GM23338 (cell line): ENCODE results near the gene TULP4.

Source experiments
- CREB1 ChIP-seq: fragments of 250-450 bp; sonication (Bioruptor Pico); IDR thresholded peaks from 2 replicates; pipeline ENCODE4 v1.5.0; 2020; ENCODE audit warnings: low read depth, mild to moderate bottlenecking, moderate library complexity
- EZH2 ChIP-seq: fragments of 200-600 bp; sonication (generic); IDR thresholded peaks from one replicate; pipeline ENCODE4 v1.8.0; 2017; ENCODE audit warnings: antibody characterized with exemption, mild to moderate bottlenecking, low read depth; ENCODE audit not compliant: unreplicated experiment
- EZH2phosphoT487 ChIP-seq: fragments of 200-600 bp; sonication (generic); IDR thresholded peaks from one replicate; pipeline ENCODE4 v1.8.1; 2018; ENCODE audit warnings: antibody characterized with exemption; ENCODE audit not compliant: unreplicated experiment
- JUNB ChIP-seq: IDR thresholded peaks from one replicate; pipeline ENCODE4 v1.6.1; 2016; ENCODE audit warnings: antibody characterized with exemption; ENCODE audit not compliant: unreplicated experiment
- POLR2AphosphoS5 ChIP-seq: IDR thresholded peaks from 2 replicates; pipeline ENCODE4 v1.6.1; 2016; ENCODE audit warnings: antibody characterized with exemption, low read depth
- REST ChIP-seq: IDR thresholded peaks from one replicate; pipeline ENCODE4 v1.6.1; 2018; ENCODE audit warnings: antibody characterized with exemption; ENCODE audit not compliant: unreplicated experiment
- STAT1 ChIP-seq: IDR thresholded peaks from one replicate; pipeline ENCODE4 v1.6.1; 2016; ENCODE audit warnings: antibody characterized with exemption; ENCODE audit not compliant: unreplicated experiment
- ZNF114 ChIP-seq: fragments of 250-450 bp; sonication (Bioruptor Pico); IDR thresholded peaks from 2 replicates; pipeline ENCODE4 v1.5.0; 2020; ENCODE audit warnings: mild to moderate bottlenecking, moderate library complexity
- ZNF331 ChIP-seq: fragments of 250-450 bp; sonication (Bioruptor Pico); IDR thresholded peaks from 2 replicates; pipeline ENCODE4 v1.5.0; 2020; ENCODE audit warnings: low read depth, mild to moderate bottlenecking, moderate library complexity
- TF ChIP-seq, protein P1 (sequence below), 2 experiments: fragments of 200-600 bp in 1 of 2; sonication (generic) in 1 of 2; conservative IDR thresholded peaks; 2 replicates each; pipeline versions ENCODE4 v1.5.1 to v1.6.1; 2016 to 2017; ENCODE audit warnings: antibody characterized with exemption in 2 of 2, low read depth in 2 of 2, mild to moderate bottlenecking in 2 of 2, moderate library complexity in 1 of 2
- TF ChIP-seq, protein P2 (sequence below): fragments of 250-450 bp; sonication (Bioruptor Pico); IDR thresholded peaks from 2 replicates; pipeline ENCODE4 v1.5.0; 2020; ENCODE audit warnings: mild to moderate bottlenecking, moderate library complexity
- TF ChIP-seq, protein P3 (sequence below): IDR thresholded peaks from 2 replicates; pipeline ENCODE4 v1.6.1; 2016; ENCODE audit warnings: antibody characterized with exemption

DNA sequence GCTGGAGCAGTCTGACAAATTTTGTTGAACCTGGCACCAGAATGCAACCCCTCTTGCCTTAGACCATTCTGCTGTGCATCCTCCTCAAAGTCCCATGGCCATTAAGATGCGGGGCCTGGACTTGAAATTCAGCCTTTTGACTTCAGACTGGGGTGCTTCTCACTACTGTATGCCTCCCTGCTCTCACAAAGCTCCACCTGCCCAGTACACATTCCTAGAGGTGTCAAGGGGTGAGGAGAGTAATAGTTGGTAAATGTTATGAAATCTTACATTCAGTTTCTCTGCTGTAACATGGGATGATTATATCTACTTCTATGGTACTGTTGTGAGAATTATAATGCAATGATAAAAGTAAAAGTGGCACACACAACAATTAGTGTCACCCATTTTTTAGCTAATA, 70.8 kb downstream of the TULP4 start:
- TF ChIP-seq POLR2AphosphoS5, result no peak
- no peak for TF ChIP-seq EZH2
- TF ChIP-seq, protein P1, sequence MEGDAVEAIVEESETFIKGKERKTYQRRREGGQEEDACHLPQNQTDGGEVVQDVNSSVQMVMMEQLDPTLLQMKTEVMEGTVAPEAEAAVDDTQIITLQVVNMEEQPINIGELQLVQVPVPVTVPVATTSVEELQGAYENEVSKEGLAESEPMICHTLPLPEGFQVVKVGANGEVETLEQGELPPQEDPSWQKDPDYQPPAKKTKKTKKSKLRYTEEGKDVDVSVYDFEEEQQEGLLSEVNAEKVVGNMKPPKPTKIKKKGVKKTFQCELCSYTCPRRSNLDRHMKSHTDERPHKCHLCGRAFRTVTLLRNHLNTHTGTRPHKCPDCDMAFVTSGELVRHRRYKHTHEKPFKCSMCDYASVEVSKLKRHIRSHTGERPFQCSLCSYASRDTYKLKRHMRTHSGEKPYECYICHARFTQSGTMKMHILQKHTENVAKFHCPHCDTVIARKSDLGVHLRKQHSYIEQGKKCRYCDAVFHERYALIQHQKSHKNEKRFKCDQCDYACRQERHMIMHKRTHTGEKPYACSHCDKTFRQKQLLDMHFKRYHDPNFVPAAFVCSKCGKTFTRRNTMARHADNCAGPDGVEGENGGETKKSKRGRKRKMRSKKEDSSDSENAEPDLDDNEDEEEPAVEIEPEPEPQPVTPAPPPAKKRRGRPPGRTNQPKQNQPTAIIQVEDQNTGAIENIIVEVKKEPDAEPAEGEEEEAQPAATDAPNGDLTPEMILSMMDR (conservative IDR thresholded peaks at IDR 0.05; ENCODE audit: low read depth in 2 of 2), result no peak
- TF ChIP-seq, protein P2, sequence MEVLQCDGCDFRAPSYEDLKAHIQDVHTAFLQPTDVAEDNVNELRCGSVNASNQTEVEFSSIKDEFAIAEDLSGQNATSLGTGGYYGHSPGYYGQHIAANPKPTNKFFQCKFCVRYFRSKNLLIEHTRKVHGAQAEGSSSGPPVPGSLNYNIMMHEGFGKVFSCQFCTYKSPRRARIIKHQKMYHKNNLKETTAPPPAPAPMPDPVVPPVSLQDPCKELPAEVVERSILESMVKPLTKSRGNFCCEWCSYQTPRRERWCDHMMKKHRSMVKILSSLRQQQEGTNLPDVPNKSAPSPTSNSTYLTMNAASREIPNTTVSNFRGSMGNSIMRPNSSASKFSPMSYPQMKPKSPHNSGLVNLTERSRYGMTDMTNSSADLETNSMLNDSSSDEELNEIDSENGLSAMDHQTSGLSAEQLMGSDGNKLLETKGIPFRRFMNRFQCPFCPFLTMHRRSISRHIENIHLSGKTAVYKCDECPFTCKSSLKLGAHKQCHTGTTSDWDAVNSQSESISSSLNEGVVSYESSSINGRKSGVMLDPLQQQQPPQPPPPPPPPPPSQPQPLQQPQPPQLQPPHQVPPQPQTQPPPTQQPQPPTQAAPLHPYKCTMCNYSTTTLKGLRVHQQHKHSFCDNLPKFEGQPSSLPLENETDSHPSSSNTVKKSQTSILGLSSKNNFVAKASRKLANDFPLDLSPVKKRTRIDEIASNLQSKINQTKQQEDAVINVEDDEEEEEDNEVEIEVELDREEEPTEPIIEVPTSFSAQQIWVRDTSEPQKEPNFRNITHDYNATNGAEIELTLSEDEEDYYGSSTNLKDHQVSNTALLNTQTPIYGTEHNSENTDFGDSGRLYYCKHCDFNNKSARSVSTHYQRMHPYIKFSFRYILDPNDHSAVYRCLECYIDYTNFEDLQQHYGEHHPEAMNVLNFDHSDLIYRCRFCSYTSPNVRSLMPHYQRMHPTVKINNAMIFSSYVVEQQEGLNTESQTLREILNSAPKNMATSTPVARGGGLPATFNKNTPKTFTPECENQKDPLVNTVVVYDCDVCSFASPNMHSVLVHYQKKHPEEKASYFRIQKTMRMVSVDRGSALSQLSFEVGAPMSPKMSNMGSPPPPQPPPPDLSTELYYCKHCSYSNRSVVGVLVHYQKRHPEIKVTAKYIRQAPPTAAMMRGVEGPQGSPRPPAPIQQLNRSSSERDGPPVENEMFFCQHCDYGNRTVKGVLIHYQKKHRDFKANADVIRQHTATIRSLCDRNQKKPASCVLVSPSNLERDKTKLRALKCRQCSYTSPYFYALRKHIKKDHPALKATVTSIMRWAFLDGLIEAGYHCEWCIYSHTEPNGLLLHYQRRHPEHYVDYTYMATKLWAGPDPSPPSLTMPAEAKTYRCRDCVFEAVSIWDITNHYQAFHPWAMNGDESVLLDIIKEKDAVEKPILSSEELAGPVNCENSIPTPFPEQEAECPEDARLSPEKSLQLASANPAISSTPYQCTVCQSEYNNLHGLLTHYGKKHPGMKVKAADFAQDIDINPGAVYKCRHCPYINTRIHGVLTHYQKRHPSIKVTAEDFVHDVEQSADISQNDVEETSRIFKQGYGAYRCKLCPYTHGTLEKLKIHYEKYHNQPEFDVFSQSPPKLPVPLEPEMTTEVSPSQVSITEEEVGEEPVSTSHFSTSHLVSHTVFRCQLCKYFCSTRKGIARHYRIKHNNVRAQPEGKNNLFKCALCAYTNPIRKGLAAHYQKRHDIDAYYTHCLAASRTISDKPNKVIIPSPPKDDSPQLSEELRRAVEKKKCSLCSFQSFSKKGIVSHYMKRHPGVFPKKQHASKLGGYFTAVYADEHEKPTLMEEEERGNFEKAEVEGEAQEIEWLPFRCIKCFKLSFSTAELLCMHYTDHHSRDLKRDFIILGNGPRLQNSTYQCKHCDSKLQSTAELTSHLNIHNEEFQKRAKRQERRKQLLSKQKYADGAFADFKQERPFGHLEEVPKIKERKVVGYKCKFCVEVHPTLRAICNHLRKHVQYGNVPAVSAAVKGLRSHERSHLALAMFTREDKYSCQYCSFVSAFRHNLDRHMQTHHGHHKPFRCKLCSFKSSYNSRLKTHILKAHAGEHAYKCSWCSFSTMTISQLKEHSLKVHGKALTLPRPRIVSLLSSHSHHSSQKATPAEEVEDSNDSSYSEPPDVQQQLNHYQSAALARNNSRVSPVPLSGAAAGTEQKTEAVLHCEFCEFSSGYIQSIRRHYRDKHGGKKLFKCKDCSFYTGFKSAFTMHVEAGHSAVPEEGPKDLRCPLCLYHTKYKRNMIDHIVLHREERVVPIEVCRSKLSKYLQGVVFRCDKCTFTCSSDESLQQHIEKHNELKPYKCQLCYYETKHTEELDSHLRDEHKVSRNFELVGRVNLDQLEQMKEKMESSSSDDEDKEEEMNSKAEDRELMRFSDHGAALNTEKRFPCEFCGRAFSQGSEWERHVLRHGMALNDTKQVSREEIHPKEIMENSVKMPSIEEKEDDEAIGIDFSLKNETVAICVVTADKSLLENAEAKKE (CRISPR knock-in tag), result no peak
- TF ChIP-seq EZH2phosphoT487, result no peak
- TF ChIP-seq ZNF331 (CRISPR knock-in tag), result no peak
- no peak for TF ChIP-seq STAT1
- no peak for TF ChIP-seq REST
- no peak for TF ChIP-seq ZNF114
- TF ChIP-seq, protein P3, sequence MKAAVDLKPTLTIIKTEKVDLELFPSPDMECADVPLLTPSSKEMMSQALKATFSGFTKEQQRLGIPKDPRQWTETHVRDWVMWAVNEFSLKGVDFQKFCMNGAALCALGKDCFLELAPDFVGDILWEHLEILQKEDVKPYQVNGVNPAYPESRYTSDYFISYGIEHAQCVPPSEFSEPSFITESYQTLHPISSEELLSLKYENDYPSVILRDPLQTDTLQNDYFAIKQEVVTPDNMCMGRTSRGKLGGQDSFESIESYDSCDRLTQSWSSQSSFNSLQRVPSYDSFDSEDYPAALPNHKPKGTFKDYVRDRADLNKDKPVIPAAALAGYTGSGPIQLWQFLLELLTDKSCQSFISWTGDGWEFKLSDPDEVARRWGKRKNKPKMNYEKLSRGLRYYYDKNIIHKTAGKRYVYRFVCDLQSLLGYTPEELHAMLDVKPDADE, result no peak
- TF ChIP-seq CREB1, result no peak
- no peak for TF ChIP-seq JUNB
